Measurements from ENCODE around the gene PDXK.

PDXK gene

GRCh38 chr21:43778469-43779335 is 59.8 kb downstream of the PDXK start:
- DNase-seq (ENCODE audit: low read depth): peak; percentile 83
- no peak for TF ChIP-seq CTCF (conservative IDR thresholded peaks at IDR 0.05; ENCODE audit: low read depth, low read length)
- no peak overlapping the region for H3K4me3 ChIP-seq (ENCODE audit: low read depth, low read length)

DNA sequence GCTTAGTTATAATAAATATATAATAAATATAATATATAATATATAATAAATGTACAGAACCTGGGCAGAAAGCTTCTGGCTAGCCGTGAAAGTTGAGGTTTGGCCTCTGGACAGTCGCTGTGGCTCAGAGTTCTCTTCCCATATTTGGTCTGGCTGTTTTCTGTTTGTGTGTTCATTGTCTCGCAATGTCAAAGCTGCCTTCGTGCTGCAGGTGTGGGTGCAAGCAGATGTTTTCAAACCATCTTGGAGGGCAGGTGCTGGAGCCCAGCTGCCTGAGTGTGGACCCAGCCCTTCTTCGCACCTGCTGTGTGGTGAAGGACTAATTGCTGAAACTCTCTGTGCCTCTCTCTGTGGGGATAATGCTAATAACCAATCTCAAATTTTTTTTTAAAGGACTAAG is 60.7 kb downstream of the PDXK start:
- no peak overlapping the region for H3K4me3 ChIP-seq (ENCODE audit: low read depth, low read length)
- TF ChIP-seq CTCF (conservative IDR thresholded peaks at IDR 0.05; ENCODE audit: low read depth, low read length): no peak
- no peak for DNase-seq (ENCODE audit: low read depth)

- DNase-seq (ENCODE audit: low read depth): no peak
- no peak for TF ChIP-seq CTCF (conservative IDR thresholded peaks at IDR 0.05; ENCODE audit: low read depth, low read length)
- H3K4me3 ChIP-seq (ENCODE audit: low read depth, low read length): no peak overlapping the region
Measured at GRCh38 chr21:43781846-43782245, 62.9 kb downstream of the PDXK start.

- DNase-seq (ENCODE audit: low read depth): no peak
- no peak for TF ChIP-seq CTCF (conservative IDR thresholded peaks at IDR 0.05; ENCODE audit: low read depth, low read length)
- no peak overlapping the region for H3K4me3 ChIP-seq (ENCODE audit: low read depth, low read length)
Measured at GRCh38 chr21:43782431-43783097, 63.6 kb downstream of the PDXK start.

- TF ChIP-seq CTCF (conservative IDR thresholded peaks at IDR 0.05; ENCODE audit: low read depth, low read length): no peak
- no peak overlapping the region for H3K4me3 ChIP-seq (ENCODE audit: low read depth, low read length)
- DNase-seq (ENCODE audit: low read depth): no peak
Measured at GRCh38 chr21:43783098-43783700, 64.3 kb downstream of the PDXK start.

DNA sequence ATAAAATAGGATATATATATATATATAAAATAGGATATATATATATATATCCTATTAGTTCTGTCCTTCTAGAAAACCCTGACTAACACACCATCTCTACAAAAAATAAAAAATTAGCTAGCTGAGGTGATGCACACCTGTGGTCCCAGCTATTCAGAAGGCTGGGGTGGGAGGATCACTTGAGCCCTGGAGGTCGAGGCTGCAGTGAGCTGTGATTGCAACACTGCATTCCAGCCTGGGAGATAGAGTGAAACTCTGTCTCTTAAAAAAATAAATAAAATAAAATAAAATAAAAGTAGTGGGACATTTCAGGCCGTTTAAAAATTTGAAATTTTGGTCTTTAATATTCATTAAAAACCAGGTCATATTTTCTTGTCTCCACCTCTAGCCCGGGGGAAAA is 66.2 kb downstream of the PDXK start:
- TF ChIP-seq CTCF (conservative IDR thresholded peaks at IDR 0.05; ENCODE audit: low read depth, low read length): no peak
- no peak overlapping the region for H3K4me3 ChIP-seq (ENCODE audit: low read depth, low read length)
- peak; percentile 47 for DNase-seq (ENCODE audit: low read depth)
